NAMALWA (cell line): ENCODE measurements around the gene CASQ2.

Experiments used
- DNase-seq: peaks from one replicate; pipeline ENCODE4 v3.0.0-alpha.2; 2015; ENCODE audit warnings: low spot score

The CASQ2 gene

DNA sequence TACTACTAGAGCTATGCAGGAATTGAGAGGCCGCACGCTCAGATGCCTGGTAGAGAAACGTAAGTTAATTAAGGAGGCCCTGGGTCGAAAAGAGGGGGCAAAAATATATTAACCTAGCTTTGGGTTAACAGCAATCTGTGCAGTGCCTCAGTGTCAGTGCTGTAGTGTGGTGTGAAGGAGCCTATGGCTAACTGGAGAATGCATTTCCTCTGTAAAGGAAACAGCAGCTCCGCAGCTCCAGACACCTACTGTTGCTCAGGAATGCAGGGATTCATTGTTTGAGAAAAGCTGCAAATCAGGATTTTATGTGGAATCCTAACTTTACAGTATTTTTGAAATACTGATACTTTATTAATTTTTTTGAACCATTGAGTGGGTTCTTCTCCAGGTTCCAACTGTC, 108.4 kb downstream of the CASQ2 start:
- DNase-seq = no peak

DNA sequence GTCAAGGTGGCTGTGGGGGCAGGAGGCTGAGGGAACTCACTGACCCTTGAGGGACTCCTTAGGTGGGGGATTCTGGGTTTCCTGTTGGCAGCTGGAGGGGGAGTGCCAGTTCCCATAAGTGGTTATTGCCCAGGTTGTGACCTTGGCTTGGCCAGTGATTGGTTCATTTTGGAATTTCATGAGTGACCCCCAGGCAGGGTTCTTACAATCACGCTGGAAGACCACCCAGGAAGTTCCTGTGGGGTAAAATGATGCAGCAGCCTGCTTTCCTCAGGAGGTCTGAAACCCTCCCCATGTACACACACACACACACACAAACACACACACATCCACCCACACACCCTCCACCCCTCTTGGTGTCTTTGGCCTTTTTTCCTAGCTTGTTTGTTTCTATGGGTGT, 109.9 kb downstream of the CASQ2 start:
- DNase-seq = no peak

- DNase-seq = no peak
Observed at GRCh38 chr1:115656461-115657077, 111.9 kb downstream of the CASQ2 start.

DNA sequence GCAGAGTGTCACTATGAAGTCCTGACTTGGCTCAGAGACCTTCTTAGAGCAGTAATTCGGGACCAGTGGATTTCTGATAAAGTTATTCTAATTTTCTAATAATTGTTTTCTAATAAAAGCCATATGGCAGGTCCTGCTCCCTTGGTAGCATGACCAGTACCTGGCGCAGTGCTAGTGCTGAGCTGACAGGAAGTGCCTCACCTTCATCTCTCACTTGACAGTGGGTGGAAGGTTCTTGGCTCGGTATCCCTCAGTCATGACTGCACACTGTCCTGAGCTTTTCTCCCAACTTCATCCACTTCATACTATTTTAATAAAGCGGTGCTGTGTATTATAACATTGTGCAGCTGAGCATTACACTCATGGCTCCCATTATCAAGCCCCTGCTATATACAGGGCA, 112.6 kb downstream of the CASQ2 start:
- DNase-seq = no peak

DNA sequence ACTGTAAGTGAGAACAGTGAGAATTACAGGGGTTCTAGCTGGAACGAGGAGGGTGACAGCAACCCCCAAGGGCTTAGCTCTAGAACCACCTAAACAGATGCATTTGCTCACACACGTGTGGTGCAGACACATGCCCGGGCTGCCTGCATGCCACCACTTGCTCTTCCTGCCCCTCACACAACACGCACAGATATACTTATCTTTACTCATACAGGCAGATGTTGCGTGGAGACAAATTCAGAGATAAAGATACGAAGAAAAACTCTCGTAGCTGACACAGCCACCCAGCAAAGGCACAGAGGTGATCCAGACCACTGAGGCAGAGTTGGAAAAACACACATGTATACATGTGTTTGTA, 113.2 kb downstream of the CASQ2 start:
- DNase-seq = no peak

DNA sequence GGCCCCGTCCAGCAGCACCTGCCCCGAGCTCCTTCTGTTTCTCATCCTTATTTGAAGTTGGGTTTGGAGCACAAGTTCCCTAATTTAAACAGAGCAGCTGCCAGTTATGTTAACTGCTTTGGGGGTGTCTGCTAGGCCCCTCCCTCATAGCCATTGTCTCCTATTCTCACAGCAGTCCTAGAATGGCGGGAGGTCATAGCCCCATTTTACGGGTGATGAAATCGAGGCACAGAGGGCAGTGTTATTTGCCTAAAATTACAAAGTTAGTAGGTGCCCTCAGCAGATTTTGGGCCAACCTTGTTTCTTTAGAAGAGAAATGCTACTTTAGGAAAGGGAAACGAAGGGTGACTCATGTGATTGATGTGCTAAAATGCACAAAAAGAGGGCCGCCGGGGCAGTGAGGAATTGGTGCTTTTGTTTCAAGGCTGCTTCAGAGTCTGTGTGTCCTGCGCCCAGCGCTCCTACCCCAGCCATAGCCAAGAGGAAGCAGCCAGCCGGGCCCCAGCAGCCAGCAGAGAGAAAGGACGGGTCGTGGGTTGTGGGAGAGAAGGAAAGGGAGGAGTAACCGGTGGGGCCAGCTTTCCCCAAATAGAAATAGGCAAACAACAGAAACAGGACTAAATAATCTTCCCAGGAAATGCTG, 113.7 kb downstream of the CASQ2 start:
- no peak for DNase-seq

DNA sequence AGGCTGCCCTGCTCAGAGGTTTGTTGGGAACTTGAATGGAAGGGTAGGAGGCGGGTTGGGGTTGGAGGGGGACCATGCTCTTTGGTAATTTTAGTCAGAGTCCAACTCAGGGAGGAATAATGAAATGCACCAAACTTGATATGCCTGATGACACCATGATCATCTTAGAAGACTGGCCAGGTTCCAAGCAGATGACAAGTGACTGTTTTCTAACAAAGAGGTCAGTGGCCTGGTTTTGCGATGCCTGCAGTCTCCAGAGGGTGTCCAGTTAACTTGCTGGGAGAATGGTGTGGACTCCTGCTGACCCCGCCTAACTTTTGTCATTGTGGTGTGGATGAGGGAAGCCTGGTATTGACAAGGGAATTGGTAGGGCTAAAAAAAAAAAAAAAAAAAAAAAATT, 114.4 kb downstream of the CASQ2 start:
- DNase-seq = no peak

DNA sequence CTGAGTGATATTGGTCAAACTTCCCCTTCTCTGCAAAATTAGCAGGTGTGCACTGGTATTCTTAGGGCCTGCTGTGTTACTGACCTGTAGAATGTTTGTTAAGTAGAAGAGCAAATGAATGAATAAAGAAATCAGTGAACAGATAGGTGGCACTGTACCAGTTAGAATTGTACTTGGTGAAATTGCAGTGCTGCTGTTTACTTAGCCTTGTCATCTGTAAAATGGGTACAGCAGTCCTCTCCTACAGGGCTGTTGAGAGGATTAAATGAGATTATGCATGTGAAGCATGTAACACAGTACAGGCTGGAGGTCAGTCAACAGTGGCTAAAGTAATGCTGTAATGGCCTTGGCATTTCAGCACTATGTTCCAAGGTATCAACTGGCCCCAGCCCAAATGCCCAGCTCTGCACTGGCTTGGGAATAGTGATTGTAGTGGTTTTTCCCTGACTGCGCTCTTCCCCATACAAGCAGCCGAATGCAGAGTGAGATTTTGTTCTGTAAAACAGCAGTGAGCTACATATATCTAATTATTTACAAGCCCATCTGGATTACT, 116.2 kb downstream of the CASQ2 start:
- DNase-seq = no peak

DNA sequence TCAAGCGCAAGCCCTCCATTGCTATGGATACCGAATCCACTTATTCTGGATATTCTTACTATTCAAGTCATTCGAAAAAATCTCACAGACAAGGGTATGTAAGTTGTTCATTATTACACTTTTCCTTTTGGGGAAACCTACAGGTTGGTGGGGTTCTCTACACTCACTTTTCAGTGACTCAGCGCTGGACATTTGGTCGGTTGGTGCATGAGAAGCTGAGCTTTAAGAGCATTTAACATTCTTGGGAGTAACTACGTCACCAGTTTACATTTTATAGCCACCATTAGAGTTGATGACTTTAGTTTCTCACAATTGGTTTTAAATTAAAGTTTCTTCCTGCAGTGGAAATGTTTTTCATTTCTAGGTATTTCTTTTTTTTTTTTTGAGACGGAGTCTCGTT, 117.1 kb downstream of the CASQ2 start:
- DNase-seq = no peak

GRCh38 chr1:115650961-115651360, 117.6 kb downstream of the CASQ2 start:
- no peak for DNase-seq
